GM19372 (cell line): ENCODE results near the gene DCP1A.
"Not testable (repeated sequence)": the region's sequence is repeated elsewhere in the genome, so short reads cannot be mapped to it uniquely, and the experiment has no call there.

Experiments used
- ATAC-seq: cut with Tn5 transposase; IDR thresholded peaks from one replicate; pipeline ENCODE4 v1.9.1; 2021; ENCODE audit warnings: mild to moderate bottlenecking, low read depth, moderate library complexity; ENCODE audit not compliant: unreplicated experiment

Gene DCP1A

GRCh38 chr3:53347261-53348064, at the start of gene DCP1A:
DCP1A (minus strand) TSS chr3:53347543; CDS start chr3:53347517, 26 bp downstream.
- peak; percentile 96 for ATAC-seq

GRCh38 chr3:53384465-53385423, 37.4 kb upstream of the DCP1A start:
- no peak for ATAC-seq

GRCh38 chr3:53382106-53382505, 34.8 kb upstream of the DCP1A start:
- no peak for ATAC-seq

- no peak for ATAC-seq
These were observed 33.0 kb upstream of the DCP1A start for GRCh38 chr3:53380306-53380705.

GRCh38 chr3:53379898-53380297, 32.6 kb upstream of the DCP1A start:
- ATAC-seq = no peak

- no peak for ATAC-seq
These were observed 30.5 kb upstream of the DCP1A start for GRCh38 chr3:53377794-53378193.

- no peak for ATAC-seq
These were observed 29.3 kb upstream of the DCP1A start for GRCh38 chr3:53376679-53377078.

- no peak for ATAC-seq
These were observed 27.7 kb upstream of the DCP1A start for GRCh38 chr3:53375019-53375418.

GRCh38 chr3:53370719-53371118, 23.4 kb upstream of the DCP1A start:
- ATAC-seq = not testable (repeated sequence)

GRCh38 chr3:53361852-53362251, 14.5 kb upstream of the DCP1A start:
- no peak for ATAC-seq

- ATAC-seq = no peak
These were observed 10.1 kb upstream of the DCP1A start for GRCh38 chr3:53357458-53357857.

GRCh38 chr3:53354945-53355498, 7.7 kb upstream of the DCP1A start:
- ATAC-seq = no peak

GRCh38 chr3:53353202-53353601, 5.9 kb upstream of the DCP1A start:
- no peak for ATAC-seq

GRCh38 chr3:53350652-53351051, 3.3 kb upstream of the DCP1A start:
- no peak for ATAC-seq

- ATAC-seq = not testable (repeated sequence)
These were observed 775 bp upstream of the DCP1A start for GRCh38 chr3:53348118-53348517.

GRCh38 chr3:53346922-53347260, 452 bp downstream of the DCP1A start:
- ATAC-seq = no peak

- ATAC-seq = no peak
These were observed 829 bp downstream of the DCP1A start for GRCh38 chr3:53346514-53346913.

GRCh38 chr3:53342353-53342752, 5.0 kb downstream of the DCP1A start:
- no peak for ATAC-seq

GRCh38 chr3:53337167-53337940, 10.0 kb downstream of the DCP1A start:
- ATAC-seq = no peak

GRCh38 chr3:53334742-53335141, 12.6 kb downstream of the DCP1A start:
- ATAC-seq = no peak
